Renal cortical epithelial cell (primary cell): Measurements from ENCODE around the gene PARD3. TPM values are rescaled to one million over a fixed set of nuclear protein-coding genes. Genes with fewer than 3 reads are reported as not detected.
"Not testable (repeated sequence)": the region's sequence is repeated elsewhere in the genome, so short reads cannot be mapped to it uniquely, and the experiment has no call there.

Experiments
- DNase-seq: peaks from one replicate; pipeline ENCODE4 v3.0.0-alpha.2; 2011; ENCODE audit warnings: low read depth
- total RNA-seq: library from RNA; depleted of rRNA; stranded (reverse); fragments of >200 nt; gene quantifications from 2 replicates; pipeline ENCODE4 v1.2.3, GENCODE V29; 2014

PARD3 gene
- total RNA-seq, 1 donor from 2014 or later = 154 TPM

DNA sequence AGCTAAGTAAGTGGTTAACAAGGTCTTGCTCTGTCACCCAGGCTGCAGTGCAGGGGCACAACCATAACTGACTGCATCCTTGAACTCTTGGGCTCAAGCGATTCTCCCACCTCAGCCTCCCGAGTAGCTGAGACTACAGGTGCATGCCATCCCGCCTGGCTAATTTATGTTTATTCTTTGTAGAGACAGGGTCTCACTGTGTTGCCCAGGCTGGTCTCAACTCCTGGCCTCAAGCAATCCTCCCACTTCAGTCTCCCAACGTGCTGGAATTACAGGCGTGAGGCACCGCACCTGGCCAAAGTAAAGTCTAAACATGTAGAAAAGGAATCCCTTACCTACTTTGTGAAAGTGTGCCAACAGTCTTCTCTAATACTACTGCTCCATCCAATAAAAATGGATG, 17.9 kb downstream of the PARD3 start:
- no peak for DNase-seq

DNA sequence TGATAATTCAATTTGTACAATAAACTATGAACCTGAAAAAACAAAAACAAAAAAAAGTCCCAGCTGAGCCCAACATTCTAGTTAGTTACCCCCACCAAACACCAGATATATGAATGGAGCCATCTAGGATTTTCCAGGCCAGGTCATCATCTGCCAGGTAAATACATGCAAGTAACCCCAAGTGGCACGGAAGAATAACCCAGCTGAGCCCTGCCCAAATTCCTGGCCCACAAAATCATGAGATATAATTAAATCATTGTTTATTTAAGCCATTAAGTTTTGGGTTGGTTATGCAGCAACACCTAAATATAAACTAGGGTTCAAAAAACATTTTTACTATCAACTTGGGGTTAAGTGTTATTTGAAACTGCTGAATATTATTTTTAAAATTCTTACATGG, 19.0 kb downstream of the PARD3 start:
- no peak for DNase-seq

- DNase-seq = no peak
Observed at GRCh38 chr10:34795334-34795733, 19.8 kb downstream of the PARD3 start.

- DNase-seq = no peak
Observed at GRCh38 chr10:34794835-34795234, 20.3 kb downstream of the PARD3 start.

- DNase-seq = not testable (repeated sequence)
Observed at GRCh38 chr10:34793581-34793980, 21.5 kb downstream of the PARD3 start.

GRCh38 chr10:34792881-34793280, 22.2 kb downstream of the PARD3 start:
- no peak for DNase-seq

DNA sequence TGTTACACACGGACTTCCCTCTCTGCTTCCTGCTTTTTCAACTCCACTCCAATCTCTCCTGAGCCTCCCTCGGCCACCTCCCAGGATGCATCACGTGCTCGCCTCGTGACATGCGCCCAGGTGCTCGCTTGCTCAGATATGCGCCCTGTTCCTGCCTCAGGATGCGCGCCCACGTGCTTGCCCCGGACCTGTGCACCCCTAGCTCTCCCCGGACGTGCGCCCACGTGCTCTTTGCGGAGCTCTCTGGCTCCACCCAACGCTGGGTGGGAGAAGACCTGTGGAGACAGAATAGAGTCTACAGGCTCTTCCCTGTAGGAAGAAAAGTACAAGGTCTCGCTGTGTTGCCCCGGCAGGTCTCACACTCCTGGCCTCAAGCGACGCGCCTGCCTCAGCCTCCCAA, 23.1 kb downstream of the PARD3 start:
- no peak for DNase-seq

DNA sequence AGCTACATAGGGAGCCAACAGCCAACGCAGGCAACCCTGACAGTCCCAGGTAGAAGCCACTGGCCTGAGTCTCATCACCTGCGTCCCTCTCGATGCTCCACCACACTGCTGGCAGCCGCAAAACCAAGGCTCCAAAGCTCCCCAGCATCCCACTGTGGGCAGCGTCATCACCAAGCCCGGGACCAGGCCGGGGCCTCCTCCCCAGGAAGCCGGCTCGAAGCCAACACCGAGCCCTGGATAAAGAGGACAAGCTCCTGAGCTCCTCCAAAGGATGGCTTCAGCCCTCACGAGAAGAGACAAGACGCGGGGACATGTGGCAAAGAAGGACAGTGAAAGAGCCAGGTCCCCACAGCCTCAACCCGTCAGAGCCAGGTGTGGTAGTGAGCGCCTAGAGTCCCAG, 23.9 kb downstream of the PARD3 start:
- DNase-seq = no peak

GRCh38 chr10:34789966-34790506, 25.1 kb downstream of the PARD3 start:
- peak; percentile 95 for DNase-seq

DNA sequence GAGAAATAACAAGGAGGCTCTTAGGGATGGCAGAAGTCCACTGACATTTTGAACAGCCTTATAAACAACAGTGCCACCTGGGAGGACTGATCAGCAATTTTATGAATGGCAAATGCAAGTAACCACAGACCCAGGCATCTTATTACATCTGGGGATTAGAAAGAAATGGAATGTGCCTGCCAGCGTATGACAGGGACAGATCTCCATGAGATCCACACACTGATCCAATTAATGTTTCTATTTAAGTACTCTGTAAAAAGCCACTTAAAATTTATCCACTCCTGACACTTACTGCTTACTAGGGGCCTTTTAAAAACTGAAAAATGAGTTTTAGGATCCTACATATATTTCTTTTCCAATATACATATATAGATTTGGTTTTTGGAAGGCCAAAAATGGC, 28.6 kb downstream of the PARD3 start:
- peak; percentile 42 for DNase-seq

- DNase-seq = no peak
Observed at GRCh38 chr10:34781711-34782110, 33.4 kb downstream of the PARD3 start.

DNA sequence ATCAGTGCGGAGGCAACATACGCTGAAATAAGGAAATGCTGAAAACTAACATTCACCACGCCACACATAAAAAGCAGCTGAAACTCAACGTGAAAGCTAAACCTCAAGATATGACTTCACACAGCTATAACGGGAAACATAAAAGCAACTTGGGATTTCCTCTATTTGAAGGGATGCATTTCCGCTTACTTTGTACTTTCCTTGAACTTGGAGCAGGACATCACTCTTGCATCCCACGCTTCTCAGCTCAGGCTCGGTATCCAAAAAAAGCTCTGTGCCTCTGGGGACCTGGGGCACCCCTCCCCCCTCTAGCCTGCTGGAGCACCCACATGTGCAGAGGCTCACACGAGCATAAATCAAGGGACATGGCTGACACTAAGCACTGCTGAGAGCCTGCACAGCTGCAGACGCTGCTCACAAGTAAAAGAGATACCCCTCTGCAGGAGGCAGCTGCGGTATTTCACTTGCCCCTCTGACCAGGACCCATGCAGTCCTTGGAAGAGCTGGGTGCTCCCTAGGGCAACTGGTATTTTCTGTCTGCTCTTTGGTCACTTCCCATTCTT, 34.2 kb downstream of the PARD3 start:
- DNase-seq = no peak

DNA sequence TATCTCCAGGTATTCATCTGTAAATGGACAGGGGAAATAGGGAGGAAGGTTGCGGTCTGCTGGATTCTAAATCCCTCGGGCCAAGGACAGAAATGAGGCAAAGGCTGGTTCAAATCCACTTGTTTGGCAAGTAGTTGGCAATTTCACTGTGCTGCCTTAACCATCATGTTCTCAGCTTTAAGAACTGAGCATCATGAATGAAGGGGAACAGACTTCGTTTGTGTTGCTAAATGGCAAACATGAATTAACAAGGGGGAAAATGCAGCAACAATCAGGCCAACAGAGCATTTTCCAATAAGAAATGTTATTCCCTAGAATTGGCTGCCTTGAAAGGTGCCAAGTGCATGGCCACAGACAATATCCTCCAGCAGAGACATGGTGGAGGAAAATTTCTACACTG, 36.9 kb downstream of the PARD3 start:
- DNase-seq = no peak

DNA sequence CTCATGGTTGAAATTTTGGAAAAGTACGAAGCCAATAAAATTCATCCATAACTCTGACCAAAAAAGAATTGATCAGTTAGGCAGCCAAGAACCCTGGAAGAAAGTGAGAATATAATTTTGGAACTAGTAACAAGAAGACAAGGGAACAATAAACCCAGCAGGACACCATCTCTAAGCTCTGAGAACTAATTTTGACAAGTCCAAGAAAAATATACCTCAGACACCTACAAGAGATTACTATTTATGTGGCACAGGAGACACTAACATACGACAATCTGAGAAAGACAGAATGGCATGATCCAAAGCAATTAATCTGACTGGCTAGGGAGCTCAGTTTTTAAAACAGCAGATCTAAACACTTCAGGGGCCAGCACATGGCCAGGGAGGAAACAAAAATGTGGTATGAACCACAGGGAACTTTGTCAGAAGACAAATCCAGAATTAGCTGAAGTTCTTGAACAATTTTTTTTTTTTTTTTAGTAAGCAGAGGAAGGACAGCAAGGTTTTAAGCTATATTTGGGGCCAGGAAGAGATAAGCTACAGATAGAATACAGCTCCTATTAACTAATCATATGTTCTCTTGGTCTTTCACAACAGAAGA, 38.9 kb downstream of the PARD3 start:
- DNase-seq = no peak

GRCh38 chr10:34775044-34775637, 40.0 kb downstream of the PARD3 start:
- no peak for DNase-seq

DNA sequence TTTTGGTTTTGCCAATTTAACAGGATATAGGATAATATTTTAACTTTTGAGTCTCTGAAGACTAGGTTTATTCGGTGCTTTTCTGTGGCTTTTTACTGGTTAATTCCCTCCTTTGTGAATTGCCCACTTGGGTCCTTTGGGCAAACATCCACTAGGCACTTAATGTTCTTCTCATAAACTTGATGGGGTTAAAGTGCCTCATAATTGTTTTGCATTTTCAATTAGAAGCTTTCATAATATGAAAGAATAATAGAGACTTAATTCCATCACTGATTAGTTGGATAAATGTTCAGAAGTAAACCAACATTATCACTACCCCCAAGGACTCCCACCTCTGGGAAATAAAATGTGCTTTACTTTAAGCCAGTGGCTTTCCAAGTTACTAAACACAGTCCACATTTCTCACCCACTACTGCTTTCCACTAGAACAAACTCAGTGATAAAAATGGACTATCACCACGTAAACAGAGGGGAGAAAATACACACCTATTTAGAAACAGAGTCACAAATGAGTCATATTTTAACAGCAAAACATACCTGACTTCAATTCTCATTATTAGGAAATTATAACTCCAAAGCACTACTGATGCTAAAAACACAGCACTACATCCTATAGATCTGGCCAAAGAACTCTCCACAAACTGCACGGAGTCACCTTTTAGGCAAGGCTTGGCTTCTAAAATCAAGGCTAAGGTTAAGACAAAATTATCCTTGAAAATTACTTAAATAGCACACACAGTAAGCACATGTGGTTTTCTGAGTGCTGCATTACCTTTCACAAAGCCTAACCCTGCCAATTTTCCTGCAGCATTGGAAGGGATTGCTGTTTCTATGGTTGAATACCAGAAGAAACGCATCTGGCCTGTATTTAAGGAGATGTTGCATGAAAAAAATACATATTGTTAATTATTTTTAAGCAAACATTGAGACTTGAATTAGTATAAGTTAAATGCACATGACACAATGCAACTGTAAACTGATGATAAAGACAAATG, 41.2 kb downstream of the PARD3 start:
- DNase-seq = no peak

- no peak for DNase-seq
Observed at GRCh38 chr10:34771525-34771924, 43.6 kb downstream of the PARD3 start.

DNA sequence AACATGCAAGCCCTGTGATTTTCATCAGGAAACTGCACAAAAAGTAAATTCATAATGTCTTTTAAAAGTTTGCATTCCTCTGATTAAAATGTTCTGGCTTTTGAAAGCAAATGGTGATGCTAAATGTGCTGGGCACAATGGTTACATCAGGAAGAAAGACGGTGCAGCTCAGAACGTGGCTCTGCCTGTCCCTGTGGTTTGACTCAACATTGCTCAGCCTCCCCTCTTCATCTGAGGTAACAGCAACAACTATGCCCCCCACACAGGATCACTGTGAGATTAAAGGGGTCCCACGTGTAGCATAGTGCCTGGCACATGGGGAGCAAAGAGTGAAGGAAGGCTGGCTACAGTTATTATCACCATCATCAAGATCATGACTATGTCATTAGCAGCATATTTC, 44.0 kb downstream of the PARD3 start:
- DNase-seq = no peak

DNA sequence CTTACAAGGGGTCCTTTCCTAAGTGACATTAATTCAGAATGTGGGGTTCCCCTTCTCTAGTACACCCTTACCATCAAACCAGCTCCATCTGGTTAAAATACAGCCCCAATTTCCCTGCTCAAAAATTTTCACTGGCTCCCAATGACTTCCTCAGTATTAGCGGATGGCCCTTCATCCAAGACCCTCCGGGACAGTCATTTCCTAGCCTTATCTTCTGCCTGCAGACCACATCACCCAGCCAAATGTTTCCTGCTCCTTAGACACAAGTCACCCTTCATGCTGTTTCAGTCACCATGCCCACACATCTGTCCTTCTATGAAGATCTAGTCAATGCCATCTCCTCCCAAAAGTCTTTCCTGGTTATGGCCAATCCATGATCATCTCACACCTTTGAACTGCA, 45.2 kb downstream of the PARD3 start:
- DNase-seq = no peak

DNA sequence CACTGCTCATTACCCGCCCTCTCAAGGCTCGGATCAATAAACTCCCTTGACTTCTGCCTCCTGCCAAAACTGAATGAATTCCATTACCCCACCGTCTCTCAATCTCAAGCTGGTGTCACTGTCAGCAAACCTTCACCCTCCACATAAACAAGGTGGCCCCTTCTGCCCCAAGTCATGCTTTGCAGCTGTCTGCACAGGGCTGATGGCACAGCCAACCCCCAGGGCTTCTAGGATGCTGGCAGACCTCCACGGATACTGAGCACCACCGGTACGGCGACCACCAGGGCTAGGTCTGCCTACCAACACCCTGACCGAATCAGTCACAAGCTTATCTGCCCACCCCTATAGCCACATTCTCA, 46.1 kb downstream of the PARD3 start:
- no peak for DNase-seq

GRCh38 chr10:34768261-34768971, 46.7 kb downstream of the PARD3 start:
- peak; percentile 60 for DNase-seq
